Type B pancreatic cell (in vitro differentiated cells): ENCODE data around the gene ADARB2. TPM values are rescaled to one million over a fixed set of nuclear protein-coding genes. Genes with fewer than 3 reads are reported as not detected.
"Not testable (repeated sequence)": the region's sequence is repeated elsewhere in the genome, so short reads cannot be mapped to it uniquely, and the experiment has no call there.

Source experiments
- DNase-seq: peaks from one replicate; pipeline ENCODE4 v3.0.0; 2021; ENCODE audit warnings: mixed read lengths; ENCODE audit not compliant: unreplicated experiment; ENCODE audit errors: extremely low spot score
- H3K27ac Mint-ChIP-seq: 2 replicates; pipeline ENCODE4 v1.8.0; 2021; ENCODE audit warnings: mild to moderate bottlenecking, mixed read lengths
- H3K27me3 Mint-ChIP-seq: 2 replicates; pipeline ENCODE4 v1.8.0; 2021; ENCODE audit warnings: mixed read lengths
- H3K36me3 Mint-ChIP-seq: 2 replicates; pipeline ENCODE4 v1.8.0; 2021; ENCODE audit warnings: mixed read lengths
- H3K4me1 Mint-ChIP-seq: one replicate; pipeline ENCODE4 v1.8.0; 2021; ENCODE audit warnings: mixed read lengths; ENCODE audit not compliant: unreplicated experiment
- H3K4me3 Mint-ChIP-seq: 2 replicates; pipeline ENCODE4 v1.8.0; 2021; ENCODE audit warnings: mild to moderate bottlenecking, mixed read lengths
- H3K9me3 Mint-ChIP-seq: 2 replicates; pipeline ENCODE4 v1.8.0; 2021; ENCODE audit warnings: mixed read lengths
- CTCF ChIP-seq: fragments of 200-600 bp; sonication (generic); conservative IDR thresholded peaks from 2 replicates; pipeline ENCODE4 v1.5.0; 2021; ENCODE audit warnings: antibody characterized with exemption, mild to moderate bottlenecking
- total RNA-seq: library from RNA; stranded (reverse); gene quantifications from 2 replicates; pipeline ENCODE4 v1.2.1, GENCODE V29; 2021; ENCODE audit warnings: low replicate concordance

Gene ADARB2
- total RNA-seq, 1 donor from 2014 or later, result 4.9 TPM

GRCh38 chr10:1328161-1328823 lies 409.0 kb downstream of the ADARB2 start:
- no peak for TF ChIP-seq CTCF
- DNase-seq, result no peak
- no peaks in the 10 kb centered on the region for H3K9me3 Mint-ChIP-seq
- H3K4me1 Mint-ChIP-seq, result peaks cover 10% of the 10 kb centered on the region
- H3K4me3 Mint-ChIP-seq, result no peak overlapping the region
- H3K27me3 Mint-ChIP-seq, result peaks cover 7% of the 10 kb centered on the region
- H3K36me3 Mint-ChIP-seq, result no peaks in the 10 kb centered on the region
- H3K27ac Mint-ChIP-seq, result no peak overlapping the region

- no peak overlapping the region for H3K4me3 Mint-ChIP-seq
These were observed 409.6 kb downstream of the ADARB2 start for GRCh38 chr10:1327759-1328158.

GRCh38 chr10:1326514-1326913 lies 410.8 kb downstream of the ADARB2 start:
- DNase-seq, H3K4me3 Mint-ChIP-seq, H3K27ac Mint-ChIP-seq, H3K9me3 Mint-ChIP-seq, H3K36me3 Mint-ChIP-seq, H3K4me1 Mint-ChIP-seq: not testable (repeated sequence)
- peaks cover 14% of the 10 kb centered on the region for H3K27me3 Mint-ChIP-seq

More at GRCh38 chr10:1327759-1328158, 409.6 kb downstream of the ADARB2 start:
- Mint-ChIP-seq H3K36me3 (no peaks in the 10 kb centered on the region), H3K27ac (no peak overlapping the region), H3K27me3 (peaks cover 7% of the 10 kb centered on the region), H3K9me3 (no peaks in the 10 kb centered on the region), H3K4me1 (peaks cover 10% of the 10 kb centered on the region)
- TF ChIP-seq CTCF, result no peak
- no peak for DNase-seq

- H3K9me3 Mint-ChIP-seq, result no peaks in the 10 kb centered on the region
- peaks cover 18% of the 10 kb centered on the region for H3K27me3 Mint-ChIP-seq
- DNase-seq, result no peak
- TF ChIP-seq CTCF, result no peak
- no peak overlapping the region for H3K27ac Mint-ChIP-seq
- no peak overlapping the region for H3K4me3 Mint-ChIP-seq
- no peaks in the 10 kb centered on the region for H3K36me3 Mint-ChIP-seq
- H3K4me1 Mint-ChIP-seq, result peaks cover 10% of the 10 kb centered on the region
These were observed 412.4 kb downstream of the ADARB2 start for GRCh38 chr10:1324903-1325302.

GRCh38 chr10:1323951-1324350 lies 413.4 kb downstream of the ADARB2 start:
- Mint-ChIP-seq H3K36me3 (no peaks in the 10 kb centered on the region), H3K27me3 (peaks cover 18% of the 10 kb centered on the region), H3K9me3 (no peaks in the 10 kb centered on the region), H3K4me1 (peaks cover 10% of the 10 kb centered on the region), H3K27ac (no peak overlapping the region), H3K4me3 (no peak overlapping the region)
- no peak for DNase-seq
- no peak for TF ChIP-seq CTCF

- no peaks in the 10 kb centered on the region for H3K36me3 Mint-ChIP-seq
- peaks cover 11% of the 10 kb centered on the region for H3K4me1 Mint-ChIP-seq
- no peaks in the 10 kb centered on the region for H3K9me3 Mint-ChIP-seq
- H3K4me3 Mint-ChIP-seq, result no peak overlapping the region
- no peak for TF ChIP-seq CTCF
- H3K27ac Mint-ChIP-seq, result no peak overlapping the region
- no peak for DNase-seq
- peaks cover 18% of the 10 kb centered on the region for H3K27me3 Mint-ChIP-seq
These were observed 416.5 kb downstream of the ADARB2 start for GRCh38 chr10:1320739-1321320.
